ENCODE measurements around the gene IKBKE. TPM values are rescaled to one million over a fixed set of nuclear protein-coding genes. Genes with fewer than 3 reads are reported as not detected.

Gene IKBKE
- total and polyA plus RNA-seq, 2 of the 8 experiments (the other 6 are each of a cell fraction or from before 2014, with no cell fraction given) = 8.6 to 12.0 TPM

DNA sequence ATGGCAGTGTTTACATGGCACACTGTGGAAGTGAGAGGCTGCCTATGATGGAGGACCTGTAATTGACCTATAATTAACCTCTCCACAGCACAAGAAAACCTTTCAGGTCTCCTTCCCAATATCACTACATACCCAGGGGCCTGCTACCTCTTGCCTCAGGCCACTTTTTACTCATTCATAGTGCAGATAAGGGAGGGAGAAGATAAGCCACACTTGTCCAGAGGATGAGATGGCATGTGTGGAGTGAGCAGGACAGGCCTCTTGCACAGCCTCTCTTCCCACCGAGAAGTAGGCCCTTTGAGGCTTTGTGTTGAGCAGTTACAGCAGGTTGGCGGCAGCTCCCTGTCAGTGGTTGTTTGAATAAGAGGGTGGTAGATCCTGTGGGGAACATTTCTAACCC, 31.1 kb upstream of the IKBKE start:
- H2AK5ac ChIP-seq (ENCODE audit: low read depth, low read length) = no peak overlapping the region
- H3K9ac ChIP-seq (replicated peaks in 1 of 4; ENCODE audit: extremely low read depth in 1 of 4, low read depth in 3 of 4, low read length in 3 of 4) = no peak overlapping the region; a peak in 1 of 7 replicates
- no peak overlapping the region for H3K18ac ChIP-seq (ENCODE audit: extremely low read depth, low read length)
- H2BK20ac ChIP-seq (ENCODE audit: low read length) = no peak overlapping the region
- H2AFZ ChIP-seq (ENCODE audit: low read length) = no peak overlapping the region
- H2BK120ac ChIP-seq (replicated peaks; ENCODE audit: low read depth, low read length) = no peak overlapping the region
- FAIRE-seq (no peak), DNase-seq (ENCODE audit: low read depth in 1 of 2, low spot score in 2 of 2) (no peak)
- ChIA-PET CTCF (ENCODE audit: partially characterized antibody) (interaction anchor here (0.9 kb wide), 1 partner anchor 28 kb away, joined by 3 read pairs; no protein-coding TSS in a partner anchor), POLR2A (ENCODE audit: partially characterized antibody) (no interaction called here)
- peaks cover 2 to 13% (median 5%) of the 10 kb centered on the region in 4 experiments; a peak in 7 of 8 replicates for H3K36me3 ChIP-seq (ENCODE audit: control insufficient read depth in 2 of 4, insufficient read depth in 4 of 4, low read length in 3 of 4)
- no peak overlapping the region for H3K27ac ChIP-seq (ENCODE audit: low read depth, low read length)
- no peak overlapping the region for H3K56ac ChIP-seq (replicated peaks; ENCODE audit: insufficient read length, low read depth, low read length)
- no peak overlapping the region for H2BK15ac ChIP-seq (ENCODE audit: low read length)
- no peak overlapping the region for H2BK12ac ChIP-seq (ENCODE audit: low read depth, low read length)
- no peak overlapping the region for H4K5ac ChIP-seq (ENCODE audit: insufficient read length, low read depth, low read length)
- H3K27me3 ChIP-seq (replicated peaks in 1 of 4; ENCODE audit: control insufficient read depth in 3 of 4, extremely low read depth in 1 of 4, insufficient read depth in 3 of 4, low read length in 3 of 4) = no peaks in the 10 kb centered on the region
- no peak overlapping the region for H4K91ac ChIP-seq (replicated peaks; ENCODE audit: insufficient read length, low read length)
- no peak overlapping the region for H3K4me2 ChIP-seq (ENCODE audit: insufficient read depth in 1 of 2, low read depth in 2 of 2, low read length in 2 of 2)
- H3K4me1 ChIP-seq (replicated peaks in 1 of 4; ENCODE audit: control insufficient read depth in 3 of 4, insufficient read depth in 4 of 4, low read length in 3 of 4) = peaks cover 0 to 4% (median 0%) of the 10 kb centered on the region in 4 experiments; a peak in 1 of 7 replicates
- no peaks in the 10 kb centered on the region for H3K79me1 ChIP-seq (ENCODE audit: low read depth, low read length)
- no peaks in the 10 kb centered on the region for H3K23me2 ChIP-seq (ENCODE audit: low read depth, low read length)
- no peak overlapping the region for H4K8ac ChIP-seq (ENCODE audit: extremely low read depth, insufficient read depth, low read length)
- no peak overlapping the region for H3K4ac ChIP-seq (replicated peaks; ENCODE audit: insufficient read length, low read depth, low read length)
- H3K14ac ChIP-seq (ENCODE audit: insufficient read length) = no peak overlapping the region
- H3K79me2 ChIP-seq (ENCODE audit: control insufficient read depth in 1 of 2, insufficient read depth in 2 of 2, low read length in 2 of 2) = no peaks in the 10 kb centered on the region
- no peak overlapping the region for H3K4me3 ChIP-seq (ENCODE audit: extremely low read depth in 1 of 4, insufficient read depth in 2 of 4, low read depth in 3 of 4, low read length in 4 of 4)
- no peak overlapping the region for H2BK5ac ChIP-seq (ENCODE audit: low read depth, low read length)
- no peaks in the 10 kb centered on the region for H3K9me3 ChIP-seq (ENCODE audit: insufficient read depth in 2 of 2, low read depth in 1 of 2, low read length in 1 of 2)
- 92% methylated on average over 2 of the region's 2 CpGs; no CpG with 5 or more reads in 1 of the 2 experiments for WGBS, 2 experiments (ENCODE audit: extremely low coverage in 1 of 2, insufficient coverage in 1 of 2, insufficient read length in 1 of 2, insufficient replicate concordance in 2 of 2, low coverage in 1 of 2, low lambda C conversion rate in 2 of 2, missing lambda C conversion rate in 1 of 2)
- H4K20me1 ChIP-seq (replicated peaks in 1 of 2; ENCODE audit: control insufficient read depth in 1 of 2, insufficient read depth in 2 of 2, low read length in 2 of 2) = no peaks in the 10 kb centered on the region
- TF ChIP-seq CTCF (IDR thresholded peaks at IDR 0.05; ENCODE audit: control extremely low read depth in 1 of 3, insufficient read depth in 1 of 3, low read depth in 1 of 3, low read length in 3 of 3) = no peak
- no peak for TF ChIP-seq CEBPB (IDR thresholded peaks at IDR 0.05; ENCODE audit: low read depth, low read length)
- no peak overlapping the region for H3K23ac ChIP-seq (ENCODE audit: insufficient read length)

All from H1 (cell line).